DOHH2 (cell line): ENCODE data around the gene SEZ6.

ENCODE experiments used
- EZH2phosphoT487 ChIP-seq: fragments of 200-600 bp; sonication (generic); IDR thresholded peaks from 2 replicates; pipeline ENCODE4 v1.6.1; 2017; ENCODE audit warnings: borderline replicate concordance, mild to moderate bottlenecking, antibody characterized with exemption, low read length, moderate library complexity, mixed read lengths
- TF ChIP-seq, protein P1 (sequence below): fragments of 200-600 bp; sonication (generic); IDR thresholded peaks from one replicate; pipeline ENCODE4 v1.5.1; 2014; ENCODE audit warnings: antibody characterized with exemption, mild to moderate bottlenecking, low read depth, low read length; ENCODE audit not compliant: poor library complexity, severe bottlenecking

- TF ChIP-seq, protein P1, sequence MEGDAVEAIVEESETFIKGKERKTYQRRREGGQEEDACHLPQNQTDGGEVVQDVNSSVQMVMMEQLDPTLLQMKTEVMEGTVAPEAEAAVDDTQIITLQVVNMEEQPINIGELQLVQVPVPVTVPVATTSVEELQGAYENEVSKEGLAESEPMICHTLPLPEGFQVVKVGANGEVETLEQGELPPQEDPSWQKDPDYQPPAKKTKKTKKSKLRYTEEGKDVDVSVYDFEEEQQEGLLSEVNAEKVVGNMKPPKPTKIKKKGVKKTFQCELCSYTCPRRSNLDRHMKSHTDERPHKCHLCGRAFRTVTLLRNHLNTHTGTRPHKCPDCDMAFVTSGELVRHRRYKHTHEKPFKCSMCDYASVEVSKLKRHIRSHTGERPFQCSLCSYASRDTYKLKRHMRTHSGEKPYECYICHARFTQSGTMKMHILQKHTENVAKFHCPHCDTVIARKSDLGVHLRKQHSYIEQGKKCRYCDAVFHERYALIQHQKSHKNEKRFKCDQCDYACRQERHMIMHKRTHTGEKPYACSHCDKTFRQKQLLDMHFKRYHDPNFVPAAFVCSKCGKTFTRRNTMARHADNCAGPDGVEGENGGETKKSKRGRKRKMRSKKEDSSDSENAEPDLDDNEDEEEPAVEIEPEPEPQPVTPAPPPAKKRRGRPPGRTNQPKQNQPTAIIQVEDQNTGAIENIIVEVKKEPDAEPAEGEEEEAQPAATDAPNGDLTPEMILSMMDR, result no peak
- TF ChIP-seq EZH2phosphoT487, result no peak
Observed at GRCh38 chr17:29039764-29040598, 34.1 kb upstream of the SEZ6 start.
